HL-60/S4 treated with phorbol 12-myristate 13-acetate at 8.2 ng/mL for 4 days and 3 days (cell line): ENCODE results near the gene AIF1L.

Experiments
- in situ Hi-C: fragments of 300-500 bp; cut with MboI; formaldehyde crosslinking; loops from 2 replicates; pipeline ENCODE4 v1.15.0; 2022; ENCODE audit warnings: low sequenced_read_pairs

AIF1L gene

GRCh38 chr9:131160416-131161112 lies 64.2 kb downstream of the AIF1L start:
- in situ Hi-C loops = no loop called here

- in situ Hi-C loops = no loop called here
These were observed 65.3 kb downstream of the AIF1L start for GRCh38 chr9:131161585-131161984.

GRCh38 chr9:131162886-131163285 lies 66.6 kb downstream of the AIF1L start:
- in situ Hi-C loops = no loop called here

GRCh38 chr9:131165523-131165922 lies 69.2 kb downstream of the AIF1L start:
- in situ Hi-C loops = no loop called here

GRCh38 chr9:131167146-131167692 lies 70.9 kb downstream of the AIF1L start:
- in situ Hi-C loops = no loop called here

- in situ Hi-C loops = no loop called here
These were observed 71.6 kb downstream of the AIF1L start for GRCh38 chr9:131167936-131168335.

GRCh38 chr9:131169563-131170240 lies 73.4 kb downstream of the AIF1L start:
- in situ Hi-C loops = no loop called here
